ENCODE results near the gene DBX1.

The DBX1 gene

DNA sequence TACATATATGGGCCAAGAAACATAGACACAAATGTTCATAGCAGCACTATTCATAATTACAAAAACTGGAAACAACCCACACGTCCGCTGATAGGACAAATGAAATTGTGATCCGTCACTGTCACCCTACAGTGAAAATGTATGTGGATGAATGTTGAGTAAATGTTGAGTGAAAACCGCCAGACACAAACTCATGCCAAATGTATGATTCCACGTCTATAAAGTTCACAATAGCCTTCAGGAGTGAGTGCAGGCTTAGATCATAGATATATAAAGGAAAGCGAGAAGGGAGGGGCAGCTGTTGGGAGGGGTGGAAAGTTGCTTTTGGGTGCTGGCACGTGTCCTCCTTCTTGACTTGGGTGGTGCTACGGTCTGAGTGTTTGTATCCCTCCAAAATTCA, 33.6 kb downstream of the DBX1 start:
- in situ Hi-C loops (cut with MboI; ENCODE audit: low sequenced_read_pairs), result no loop called here

GRCh38 chr11:20125927-20126326, 34.3 kb downstream of the DBX1 start:
- in situ Hi-C loops (cut with MboI; ENCODE audit: low sequenced_read_pairs), result no loop called here

DNA sequence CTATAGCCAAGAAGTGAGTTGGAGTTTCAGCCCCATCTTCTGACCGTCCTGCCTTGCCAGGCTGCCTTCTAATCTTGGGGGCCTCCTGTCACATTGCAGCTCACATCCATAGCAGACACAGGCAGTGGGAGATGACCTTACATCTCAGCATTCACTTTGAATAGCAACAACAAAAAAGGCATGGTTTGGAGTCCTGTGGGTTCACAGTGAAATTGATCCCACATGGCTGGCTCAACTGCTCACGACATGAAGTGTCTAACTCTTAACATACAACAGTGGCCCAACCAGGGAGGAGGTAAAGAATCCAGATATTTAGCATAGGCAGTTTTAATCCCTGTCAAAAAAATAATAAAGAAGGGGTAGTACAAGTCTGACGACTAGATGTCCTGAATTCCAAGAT, 38.1 kb downstream of the DBX1 start:
- in situ Hi-C loops (cut with MboI; ENCODE audit: low sequenced_read_pairs), result loop anchor here (25.0 kb wide), 1 partner anchor 185 kb away; no protein-coding TSS in a partner anchor

DNA sequence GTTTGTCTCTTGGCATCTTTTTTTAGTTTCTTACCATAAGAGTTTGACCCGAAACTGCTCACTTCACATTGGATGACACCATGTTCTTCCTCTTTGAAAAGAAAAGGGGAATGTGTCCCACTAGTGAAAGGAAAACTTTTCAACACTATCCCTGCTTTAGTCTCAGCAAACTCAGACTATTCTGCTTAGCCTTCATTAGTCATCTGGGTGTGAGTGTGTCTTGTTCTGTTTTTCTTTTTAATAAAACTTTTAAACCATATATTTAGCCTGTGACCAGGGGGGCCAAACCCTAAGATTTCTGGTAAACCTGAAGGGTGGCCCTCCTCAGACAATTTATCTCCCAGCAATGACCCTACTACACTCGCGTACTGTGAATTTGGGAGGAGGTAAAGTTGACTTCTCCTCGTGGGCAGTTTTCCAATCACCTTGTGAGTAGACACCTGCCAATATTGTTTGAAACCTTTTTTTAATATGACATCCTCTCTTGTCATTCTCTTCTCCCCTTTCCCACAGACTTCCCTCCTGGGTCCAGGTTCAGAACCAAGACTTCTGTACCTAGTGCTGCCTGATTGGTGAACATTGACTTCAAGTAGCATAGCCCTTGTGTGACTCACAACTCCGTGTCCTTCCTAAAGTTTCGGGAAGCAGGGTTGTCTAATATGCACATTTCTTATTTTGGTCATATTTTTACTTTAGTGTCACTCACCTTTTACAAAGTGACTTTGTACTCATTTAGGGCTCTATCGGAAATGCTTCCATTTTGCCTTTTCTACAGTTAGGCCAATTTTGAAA, 39.9 kb downstream of the DBX1 start:
- in situ Hi-C loops (cut with MboI; ENCODE audit: low sequenced_read_pairs), result loop anchor here (25.0 kb wide), 1 partner anchor 183 kb away; no protein-coding TSS in a partner anchor

DNA sequence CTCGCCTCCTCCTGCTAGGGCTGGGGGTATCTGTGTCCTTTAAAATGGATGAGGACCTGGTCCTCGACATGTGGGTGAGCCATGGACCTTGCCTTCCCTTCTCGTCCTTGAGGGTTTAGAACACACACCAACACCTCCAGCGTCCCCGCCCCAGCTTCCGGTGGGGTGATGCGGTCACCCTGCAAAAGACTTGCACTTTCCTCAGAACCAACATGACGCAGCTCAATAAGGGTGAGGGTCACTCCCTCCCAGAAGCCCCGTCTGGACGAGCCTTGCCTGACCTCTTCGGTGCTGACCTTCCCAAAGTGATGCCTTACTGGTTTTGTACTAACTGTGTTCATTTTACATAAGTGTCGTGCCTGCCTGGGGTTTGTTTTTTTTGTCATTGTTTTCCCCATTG, 41.0 kb downstream of the DBX1 start:
- in situ Hi-C loops (cut with MboI; ENCODE audit: low sequenced_read_pairs), result loop anchor here (25.0 kb wide), 1 partner anchor 182 kb away; no protein-coding TSS in a partner anchor

- in situ Hi-C loops (cut with MboI; ENCODE audit: low sequenced_read_pairs), result loop anchor here (25.0 kb wide), 1 partner anchor 181 kb away; no protein-coding TSS in a partner anchor
Measured at GRCh38 chr11:20118209-20118608, 42.1 kb downstream of the DBX1 start.

GRCh38 chr11:20117291-20117690, 43.0 kb downstream of the DBX1 start:
- in situ Hi-C loops (cut with MboI; ENCODE audit: low sequenced_read_pairs), result loop anchor here (25.0 kb wide), 1 partner anchor 180 kb away; no protein-coding TSS in a partner anchor

GRCh38 chr11:20116825-20117224, 43.5 kb downstream of the DBX1 start:
- in situ Hi-C loops (cut with MboI; ENCODE audit: low sequenced_read_pairs), result loop anchor here (25.0 kb wide), 1 partner anchor 180 kb away; no protein-coding TSS in a partner anchor

DNA sequence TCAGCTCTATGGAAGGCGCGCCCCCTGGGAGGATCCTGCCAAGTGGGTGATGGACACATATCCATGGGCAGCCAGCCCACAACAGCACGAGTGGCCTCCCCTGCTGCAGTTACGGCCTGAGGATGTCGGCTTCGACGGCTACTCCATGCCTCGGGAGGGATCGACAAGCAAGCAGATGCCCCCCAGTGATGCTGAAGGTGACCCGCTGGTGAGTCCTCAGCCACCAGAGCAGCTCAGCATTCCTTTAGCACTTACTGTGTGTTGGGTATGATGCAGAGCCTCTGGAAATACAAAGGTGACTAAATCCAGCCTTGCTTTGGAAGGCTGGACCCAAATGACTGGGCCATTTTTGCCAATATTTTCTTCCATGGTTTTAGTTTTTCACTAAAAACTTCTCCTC, 45.7 kb downstream of the DBX1 start:
- in situ Hi-C loops (cut with MboI; ENCODE audit: low sequenced_read_pairs), result loop anchor here (25.0 kb wide), 1 partner anchor 177 kb away; no protein-coding TSS in a partner anchor

DNA sequence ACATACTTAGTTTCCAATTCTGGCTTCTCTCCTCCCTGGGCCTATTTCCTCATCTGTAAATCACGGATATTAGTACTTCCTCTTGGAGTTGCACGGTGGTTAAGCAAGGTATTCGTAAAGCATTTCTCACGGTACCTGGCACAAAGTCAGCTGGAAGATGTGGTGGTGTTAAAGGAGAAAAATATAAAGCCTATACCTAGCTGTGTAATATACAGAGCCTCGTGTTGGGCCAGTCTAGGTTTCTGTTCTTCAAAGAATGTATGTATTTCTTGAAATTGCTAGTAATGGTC, 47.2 kb downstream of the DBX1 start:
- in situ Hi-C loops (cut with MboI; ENCODE audit: low sequenced_read_pairs), result loop anchor here (25.0 kb wide), 1 partner anchor 176 kb away; no protein-coding TSS in a partner anchor

- in situ Hi-C loops (cut with MboI; ENCODE audit: low sequenced_read_pairs), result loop anchor here (25.0 kb wide), 1 partner anchor 175 kb away; no protein-coding TSS in a partner anchor
Measured at GRCh38 chr11:20112291-20113148, 47.8 kb downstream of the DBX1 start.

- in situ Hi-C loops (cut with MboI; ENCODE audit: low sequenced_read_pairs), result loop anchor here (25.0 kb wide), 1 partner anchor 175 kb away; no protein-coding TSS in a partner anchor
Measured at GRCh38 chr11:20111871-20112270, 48.4 kb downstream of the DBX1 start.

GRCh38 chr11:20110908-20111669, 49.2 kb downstream of the DBX1 start:
- in situ Hi-C loops (cut with MboI; ENCODE audit: low sequenced_read_pairs), result loop anchor here (25.0 kb wide), 1 partner anchor 174 kb away; no protein-coding TSS in a partner anchor

GRCh38 chr11:20109731-20110445, 50.4 kb downstream of the DBX1 start:
- in situ Hi-C loops (cut with MboI; ENCODE audit: low sequenced_read_pairs), result loop anchor here (25.0 kb wide), 1 partner anchor 173 kb away; no protein-coding TSS in a partner anchor
